Esophagus squamous epithelium (tissue), 4 donors: ENCODE results near the gene ZNF749.

Experiments used
- CTCF ChIP-seq, 6 experiments: fragments of 450-650 bp in 4 of 6; fragments of 200-600 bp in 2 of 6; sonication (generic) in 2 of 6; IDR thresholded peaks; one replicate each; pipeline ENCODE4 v1.5.1; 2016 to 2019; ENCODE audit warnings: antibody characterized with exemption in 6 of 6, mild to moderate bottlenecking in 4 of 6, moderate library complexity in 4 of 6
- POLR2A ChIP-seq, 4 donors: fragments of 450-650 bp; IDR thresholded peaks; one replicate each; pipeline ENCODE4 v1.6.1; 2017; ENCODE audit warnings: antibody characterized with exemption in 4 of 4, mild to moderate bottlenecking in 4 of 4, moderate library complexity in 3 of 4

- TF ChIP-seq CTCF (IDR thresholded peaks at IDR 0.05) (no peak), POLR2A (IDR thresholded peaks at IDR 0.05) (no peak)
Observed at GRCh38 chr19:57403737-57404563, 31.2 kb upstream of the ZNF749 start.
